Measurements from ENCODE around the gene PHACTR1.
A peak's percentile ranks its signal among the peaks of the same experiment; 100 is the strongest.

Gene PHACTR1

DNA sequence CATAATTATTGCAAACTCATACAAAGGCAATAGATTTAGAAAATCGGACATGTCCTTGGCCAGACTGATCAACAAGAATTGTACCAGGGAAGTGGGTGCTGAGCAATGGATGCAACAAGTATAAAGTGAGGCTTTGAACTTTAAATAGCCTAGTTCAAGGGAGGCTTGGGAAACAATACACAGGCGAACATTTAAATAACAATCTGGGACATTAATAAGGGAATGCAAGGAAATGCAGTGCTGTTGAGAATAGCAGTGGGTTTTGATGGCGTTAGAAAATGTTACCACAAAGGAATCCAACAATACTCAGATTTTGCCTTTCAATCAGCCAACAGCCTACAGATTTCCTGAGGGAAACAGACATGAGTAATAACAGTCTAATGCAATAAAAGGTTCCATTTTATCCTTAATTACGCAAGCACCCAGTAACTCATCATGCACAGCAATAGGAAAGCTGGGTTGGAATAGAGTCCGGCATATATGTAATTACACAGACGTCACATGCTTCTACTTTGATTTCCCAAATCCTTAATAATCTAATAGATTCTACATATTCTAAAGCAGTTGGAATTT, 134.6 kb downstream of the PHACTR1 start:
- DNase-seq = no peak

DNA sequence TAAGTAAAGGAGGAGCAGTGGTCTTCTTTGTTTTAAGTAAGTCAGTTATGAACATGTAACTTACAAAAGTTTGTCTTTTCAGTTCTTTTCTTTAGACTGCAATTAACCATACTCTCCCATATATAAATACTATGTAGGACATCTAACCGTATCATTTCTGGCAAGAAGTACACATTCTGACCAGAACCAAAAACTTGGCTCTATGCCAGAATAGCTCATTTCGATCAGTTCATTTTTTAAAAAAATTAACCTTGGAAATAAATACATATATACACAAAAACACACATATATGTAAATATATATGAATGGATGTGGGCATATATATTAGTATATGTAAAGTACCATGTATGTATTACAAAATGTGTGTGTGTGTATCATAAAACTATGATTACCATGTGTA, 145.0 kb downstream of the PHACTR1 start:
- no peak for DNase-seq

DNA sequence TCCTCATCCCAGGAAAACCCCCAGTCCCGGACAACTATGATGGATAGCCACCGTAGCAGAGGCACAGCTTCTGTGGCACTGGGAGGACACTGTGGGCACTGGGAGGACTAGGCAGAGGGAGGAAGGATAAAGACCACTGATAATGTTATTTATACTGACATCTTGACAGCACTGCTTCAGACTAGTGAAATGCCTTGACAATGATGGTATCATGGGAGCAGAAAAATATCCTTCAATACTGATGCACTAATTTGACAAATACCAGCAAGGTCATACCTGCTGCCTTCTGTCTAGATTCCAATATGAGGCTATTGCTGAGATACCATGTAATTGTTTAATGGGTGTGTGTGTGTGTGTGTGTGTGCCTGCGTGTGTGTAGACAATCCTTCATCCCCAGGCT, 148.6 kb downstream of the PHACTR1 start:
- no peak for DNase-seq

DNA sequence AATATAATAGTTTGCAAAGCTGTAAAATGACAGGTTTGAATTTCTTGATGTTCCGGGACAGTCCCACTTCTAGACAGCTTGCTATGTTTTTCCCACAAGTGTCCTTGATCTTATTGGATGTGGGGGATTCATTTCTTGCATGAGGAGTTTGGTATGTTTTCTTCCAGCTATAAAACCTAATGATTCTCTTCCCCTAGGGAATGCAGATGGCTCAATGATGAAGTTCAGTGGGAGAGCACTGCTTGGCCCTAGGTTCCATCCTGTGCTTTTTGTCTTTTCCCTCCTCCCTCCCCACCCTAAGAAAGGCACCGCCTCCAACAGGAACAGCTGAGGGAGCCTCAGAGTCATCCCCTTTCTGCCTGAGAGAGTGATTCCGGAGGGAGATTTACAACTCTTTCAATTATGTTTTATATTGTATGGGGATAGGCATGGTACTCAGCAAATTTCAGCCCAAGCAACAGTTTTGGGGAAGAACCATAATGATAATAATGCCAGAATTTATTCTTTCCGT, 149.2 kb downstream of the PHACTR1 start:
- DNase-seq = no peak

DNA sequence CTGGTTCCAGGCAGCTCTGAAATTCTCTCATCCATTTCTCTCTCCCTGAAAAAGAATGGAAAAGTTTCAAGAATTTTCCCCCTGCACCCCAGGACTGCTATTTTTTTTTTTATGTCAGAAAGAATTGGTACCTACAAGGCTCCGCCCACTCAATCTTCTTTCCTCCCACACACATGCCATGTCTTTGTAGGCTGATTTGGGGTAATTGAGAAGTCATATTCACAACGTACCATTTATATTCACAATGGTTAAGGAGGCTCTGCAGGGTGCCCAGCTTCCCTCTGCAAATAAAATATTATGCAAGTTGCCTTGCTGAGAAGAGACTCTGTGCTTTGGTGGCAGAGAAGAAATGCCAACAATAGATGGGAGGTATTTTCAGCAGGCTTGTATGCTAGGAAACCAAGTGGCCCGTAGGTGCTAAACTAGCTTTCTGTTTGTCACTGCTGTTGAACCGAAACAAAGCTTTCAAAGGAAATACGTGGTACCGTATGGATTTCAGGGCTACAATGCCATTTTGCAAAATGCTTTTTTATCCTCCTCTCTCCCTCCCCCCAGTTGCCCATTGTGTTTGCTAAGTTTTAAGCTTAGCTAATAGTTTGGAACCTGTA, 150.0 kb downstream of the PHACTR1 start:
- no peak for DNase-seq

DNA sequence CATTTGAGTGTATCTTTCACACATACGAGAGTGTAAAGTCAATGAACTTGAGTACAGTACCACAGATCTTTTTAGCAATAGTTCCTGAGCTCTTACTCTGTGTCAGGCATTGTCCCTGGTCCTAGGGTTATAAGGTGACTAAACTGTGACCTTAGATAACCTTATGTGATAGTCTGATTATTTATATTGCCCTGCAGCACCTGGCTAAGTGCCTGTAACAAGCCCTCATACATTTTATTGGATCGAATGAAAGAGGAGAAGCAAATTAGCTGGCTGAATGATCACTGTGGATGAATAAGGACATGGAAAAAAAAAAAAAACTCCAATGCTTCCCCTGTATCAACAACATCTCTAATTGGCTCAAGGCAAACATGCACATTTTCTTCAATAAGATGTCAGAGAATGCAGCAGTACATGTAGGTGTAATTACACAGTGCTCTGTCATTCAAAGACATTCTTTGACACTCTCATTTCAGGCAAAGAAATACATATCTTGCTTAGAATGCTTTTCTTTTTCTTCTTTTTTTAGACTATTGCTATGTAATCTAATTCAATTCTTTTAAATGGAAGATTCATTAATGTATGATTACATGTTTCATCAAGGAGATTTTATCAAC, 153.4 kb downstream of the PHACTR1 start:
- no peak for DNase-seq

DNA sequence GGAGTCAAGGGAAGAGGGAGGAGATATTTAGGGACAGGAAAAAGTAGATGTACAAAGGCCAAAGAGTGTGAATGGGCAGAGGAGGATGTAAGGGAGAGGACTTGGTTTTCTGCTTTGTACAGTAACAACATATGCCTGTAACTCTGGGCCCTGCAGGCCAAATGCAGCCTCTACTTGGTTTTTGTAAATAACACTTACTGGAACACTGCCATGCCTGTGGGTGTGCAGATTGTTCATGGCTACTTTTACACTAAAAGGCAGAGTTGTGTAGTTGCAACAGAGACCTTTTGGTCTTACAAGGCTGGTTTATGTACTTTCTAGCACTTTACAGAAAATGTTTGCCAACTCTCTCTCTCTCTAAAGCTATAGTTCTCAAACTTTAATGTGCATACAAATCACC, 157.1 kb downstream of the PHACTR1 start:
- no peak for DNase-seq

DNA sequence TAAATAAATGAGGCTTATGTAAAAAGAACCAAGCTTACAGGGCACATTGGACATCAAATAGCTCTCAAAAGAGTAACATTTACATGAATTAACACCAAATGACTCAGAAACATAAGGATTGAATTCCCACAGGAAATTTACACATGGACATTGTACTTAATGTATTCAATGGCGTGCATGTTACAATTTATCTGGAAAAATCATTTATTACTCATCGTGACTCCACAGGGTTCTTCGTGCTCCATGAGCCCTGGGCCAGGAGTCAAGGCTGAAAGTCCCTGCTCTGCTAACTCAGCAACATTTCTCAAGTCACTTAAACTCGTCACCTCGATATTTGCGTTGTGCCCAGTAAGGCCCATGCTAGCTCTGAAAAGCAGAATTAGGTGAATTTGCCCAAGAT, 158.5 kb downstream of the PHACTR1 start:
- no peak for DNase-seq

DNA sequence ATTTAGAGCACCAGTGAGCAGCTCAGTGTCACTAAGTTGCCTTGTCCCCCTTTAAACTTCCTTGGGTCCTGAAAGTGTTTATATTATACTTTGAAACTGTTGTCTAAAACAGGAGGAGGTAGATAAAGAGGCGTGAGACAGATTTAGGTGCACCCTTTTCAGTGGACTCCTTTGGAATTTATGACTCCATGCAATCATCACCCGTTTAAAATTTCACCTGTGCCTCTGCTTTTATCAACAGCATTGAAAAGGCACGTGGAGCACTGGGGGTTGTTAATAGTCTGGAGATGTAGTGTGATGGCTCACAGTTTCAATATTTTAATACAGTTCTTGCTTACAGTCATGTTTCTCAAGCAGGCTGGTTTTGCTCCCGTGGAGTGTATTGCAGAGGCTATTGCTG, 162.2 kb downstream of the PHACTR1 start:
- no peak for DNase-seq

DNA sequence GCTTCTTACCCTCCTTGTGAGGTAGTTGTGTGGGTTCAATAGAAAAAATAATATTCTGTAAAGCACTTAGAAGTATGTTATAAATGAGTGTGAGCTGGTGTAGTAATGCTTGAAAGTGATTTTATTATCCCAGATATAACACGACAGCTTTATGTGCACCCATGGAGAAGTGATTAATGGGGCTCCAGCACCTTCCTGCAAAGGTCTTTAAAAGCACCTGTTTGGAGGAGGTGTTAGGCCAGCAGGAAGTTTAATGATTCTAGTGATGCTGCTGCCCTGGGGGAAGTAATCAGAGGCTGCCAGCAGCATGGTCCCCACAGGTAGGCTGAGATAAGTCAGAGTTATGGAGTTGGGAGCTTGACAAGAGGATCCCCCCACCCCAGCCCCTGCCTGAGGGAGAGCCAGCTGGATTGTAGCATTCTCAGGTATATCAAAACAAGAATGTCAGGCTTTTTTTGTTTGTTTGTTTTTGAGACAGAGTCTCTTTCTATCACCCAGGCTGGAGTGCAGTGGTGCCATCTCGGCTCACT, 166.3 kb downstream of the PHACTR1 start:
- DNase-seq = no peak

DNA sequence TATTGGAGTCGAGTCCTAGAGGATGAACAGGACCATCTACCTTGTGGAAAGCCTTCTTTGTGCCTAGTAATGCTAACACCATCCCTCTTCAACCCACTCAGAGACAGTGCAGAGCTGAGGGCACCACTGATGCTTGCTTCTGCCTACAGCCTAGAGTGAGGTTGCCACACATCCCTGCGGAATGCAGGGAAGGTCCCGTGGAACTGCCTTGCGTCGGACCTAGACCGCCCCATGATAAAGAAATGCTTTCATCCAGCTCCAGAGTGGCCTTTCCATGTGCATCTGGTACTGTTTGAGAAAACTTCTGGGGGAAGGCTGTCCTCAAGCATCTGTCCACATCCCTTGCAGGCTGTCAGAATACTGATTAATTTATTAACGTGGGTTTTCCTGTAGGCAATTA, 168.4 kb downstream of the PHACTR1 start:
- DNase-seq = no peak

DNA sequence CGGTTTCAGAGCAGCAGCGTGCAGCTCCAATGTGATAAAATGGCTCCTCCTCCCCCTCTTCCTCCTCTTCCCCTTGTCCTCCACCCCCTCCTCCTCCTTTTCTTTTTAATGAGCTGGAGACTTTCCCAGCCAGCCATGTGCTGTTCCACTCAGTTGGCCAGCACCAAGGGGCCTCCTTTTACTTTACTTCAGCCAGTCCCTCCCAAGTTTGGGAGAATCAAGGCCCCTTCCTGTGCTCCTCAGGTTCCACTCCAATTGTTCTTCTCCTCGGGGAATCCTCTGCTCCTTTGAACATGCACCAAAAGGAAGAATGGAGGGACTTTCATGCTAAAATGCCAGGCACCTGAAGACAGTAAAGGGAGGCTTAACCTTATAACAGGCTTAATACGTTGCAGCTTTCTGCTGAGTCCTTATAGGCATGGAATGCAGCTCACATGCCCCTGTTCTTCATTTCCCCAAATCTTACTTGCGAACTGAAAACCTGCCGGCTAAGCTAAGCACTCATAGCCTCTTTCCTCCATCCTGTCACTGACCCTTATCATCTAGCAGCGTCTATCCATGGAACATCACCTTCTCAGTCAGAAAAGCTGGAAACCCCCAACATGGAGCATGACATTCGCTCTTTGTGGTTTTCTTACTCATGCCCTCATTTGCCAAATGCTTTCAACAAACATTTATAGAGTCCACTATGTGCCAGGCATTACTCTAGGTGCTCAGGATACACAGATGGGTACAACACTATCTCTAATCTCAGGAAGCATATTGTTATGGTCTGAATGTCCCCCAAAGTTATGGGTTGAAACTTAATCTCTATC, 170.6 kb downstream of the PHACTR1 start:
- no peak for DNase-seq

DNA sequence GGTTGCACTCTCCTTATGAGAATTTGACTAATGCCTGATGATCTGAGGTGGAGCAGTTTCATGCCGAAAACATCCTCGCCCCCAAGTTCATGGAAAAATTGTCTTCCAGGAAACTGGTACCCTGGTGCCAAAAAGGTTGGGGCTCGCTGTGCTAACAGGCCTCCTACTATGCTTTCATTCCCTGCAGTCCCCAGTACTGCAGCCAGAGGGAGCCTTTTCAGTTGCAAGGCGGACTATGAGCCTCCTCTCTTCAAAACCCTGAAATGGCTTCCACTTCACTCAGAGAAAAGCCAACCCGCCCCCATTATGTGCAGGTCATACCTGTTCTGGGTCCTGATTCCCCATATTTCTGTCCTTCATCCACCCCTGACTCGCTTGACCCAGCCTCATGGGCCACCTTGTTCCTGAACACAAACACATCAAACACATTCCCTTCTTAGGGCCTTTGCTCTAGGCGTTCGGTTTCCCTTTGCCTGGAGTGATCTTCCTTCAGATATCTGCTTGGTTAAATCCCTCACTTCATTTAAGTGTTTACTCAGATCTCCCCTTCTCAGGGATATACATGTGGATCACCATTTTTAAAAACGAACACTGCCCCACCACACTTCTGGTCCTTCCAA, 173.7 kb downstream of the PHACTR1 start:
- DNase-seq = peak; percentile 10

DNA sequence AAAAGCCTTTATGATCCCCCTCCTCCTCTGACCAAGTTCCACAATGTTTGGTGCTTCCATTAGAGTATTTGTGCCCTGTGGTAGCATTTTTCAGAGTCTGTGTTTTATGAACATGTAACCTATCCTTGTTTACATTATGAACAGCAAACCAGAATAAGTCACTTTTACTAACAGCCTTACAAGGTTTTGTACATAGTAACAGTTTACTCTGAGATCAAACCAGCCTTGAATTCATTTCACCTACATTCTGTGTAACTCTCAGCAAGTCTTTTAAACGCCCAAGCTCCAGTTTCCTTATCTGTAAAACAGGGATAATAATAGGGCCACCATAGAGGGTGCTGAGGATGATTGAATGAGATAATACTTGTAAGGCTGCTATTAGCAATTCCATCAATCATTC, 175.0 kb downstream of the PHACTR1 start:
- DNase-seq = no peak

DNA sequence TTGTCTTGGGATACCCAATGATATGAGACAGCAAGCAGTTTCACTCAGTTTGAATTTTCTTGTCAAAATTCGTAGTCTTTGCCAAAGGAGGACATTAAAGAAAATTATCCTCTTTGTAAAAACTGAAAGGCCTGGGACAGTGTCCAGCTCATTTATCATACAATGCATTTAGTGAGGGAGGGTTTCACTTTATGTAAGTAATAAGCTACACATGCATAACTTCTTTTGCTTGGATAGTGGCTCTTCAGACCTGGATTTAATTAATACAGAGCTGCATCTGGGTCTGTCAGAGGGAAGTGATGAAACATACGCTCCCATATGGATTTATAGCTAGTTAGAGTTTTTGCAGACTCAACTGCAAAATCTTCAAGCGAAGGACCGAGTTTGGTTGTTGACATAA, 175.6 kb downstream of the PHACTR1 start:
- no peak for DNase-seq

DNA sequence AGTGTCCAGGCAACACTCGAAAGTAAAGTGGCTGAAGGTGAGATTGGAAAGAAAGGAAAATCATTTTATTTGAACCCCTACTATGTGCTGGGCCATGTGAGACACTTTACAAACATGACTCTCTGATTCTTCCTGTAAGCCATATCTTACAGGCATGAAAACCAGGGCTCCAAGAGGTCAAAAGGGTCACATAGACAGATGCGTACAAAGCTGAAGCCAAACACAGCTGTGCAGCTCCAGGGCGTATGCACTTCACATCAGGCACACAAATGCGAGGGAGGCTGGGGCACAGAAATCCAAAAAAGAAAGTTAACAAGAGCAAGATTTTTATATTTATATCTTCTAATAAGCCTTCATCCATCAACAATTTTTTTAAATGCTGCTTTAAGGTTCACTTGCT, 176.5 kb downstream of the PHACTR1 start:
- no peak for DNase-seq

DNA sequence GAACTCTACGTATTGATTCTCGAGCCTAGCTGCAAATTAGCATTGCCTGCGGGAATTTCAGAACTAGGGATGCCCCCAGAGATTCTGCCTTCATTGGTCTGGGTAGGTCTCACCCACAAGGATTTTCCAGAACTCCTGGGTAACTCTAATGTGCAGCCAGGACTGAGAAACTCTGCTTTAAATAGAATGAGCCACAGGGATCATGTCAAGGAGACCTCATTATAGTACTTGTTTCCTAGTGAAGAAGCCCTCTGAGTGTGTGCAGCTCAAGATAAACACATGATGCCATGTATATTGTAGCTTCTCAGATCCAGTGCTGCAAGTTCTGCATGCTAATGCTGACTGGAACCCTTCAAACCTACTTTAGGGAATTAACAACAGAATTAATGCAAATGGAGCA, 179.2 kb downstream of the PHACTR1 start:
- no peak for DNase-seq

DNA sequence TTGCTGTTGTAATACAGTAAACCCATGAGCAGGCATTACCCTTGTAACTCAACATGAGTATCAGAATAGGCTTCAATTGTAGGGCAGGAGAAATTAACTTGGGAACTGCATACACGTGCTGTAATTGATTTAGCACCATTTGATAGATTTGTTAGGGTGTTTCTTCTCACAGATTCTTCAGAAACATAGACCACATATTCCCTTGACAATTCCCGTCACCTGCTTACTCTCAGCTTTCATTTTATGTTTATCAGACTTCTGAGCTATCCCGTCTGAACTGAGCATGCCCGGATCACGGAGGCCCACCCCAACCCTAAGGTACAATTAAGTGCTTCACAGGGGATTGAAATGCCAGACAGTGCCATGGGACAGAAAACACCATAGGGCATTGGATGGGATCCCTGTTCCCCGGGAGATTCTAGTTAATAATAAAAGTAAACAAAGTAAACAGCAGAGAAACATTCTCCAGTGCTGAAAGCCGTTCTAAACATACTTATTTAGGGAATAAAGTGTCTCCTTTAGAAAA, 179.7 kb downstream of the PHACTR1 start:
- no peak for DNase-seq

DNA sequence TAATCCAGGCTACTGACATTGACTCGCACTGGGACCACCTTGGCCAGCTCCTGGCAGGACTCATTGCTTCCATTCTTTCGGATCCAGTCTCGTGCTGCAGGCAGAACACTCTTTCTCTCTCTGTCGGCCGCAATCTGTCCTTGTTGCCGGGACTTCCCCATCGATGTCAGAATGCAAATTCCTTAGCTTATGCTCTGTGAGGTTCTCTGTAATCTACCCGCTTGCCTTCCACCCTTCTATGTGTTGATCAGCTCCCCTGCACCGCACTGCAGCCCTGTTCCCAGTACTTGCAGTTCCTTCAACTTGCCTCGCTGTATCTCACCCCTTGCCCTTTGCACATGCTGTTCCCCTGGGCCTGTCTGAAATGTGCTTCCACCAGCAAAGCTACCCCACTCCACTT, 182.0 kb downstream of the PHACTR1 start:
- DNase-seq = no peak

DNA sequence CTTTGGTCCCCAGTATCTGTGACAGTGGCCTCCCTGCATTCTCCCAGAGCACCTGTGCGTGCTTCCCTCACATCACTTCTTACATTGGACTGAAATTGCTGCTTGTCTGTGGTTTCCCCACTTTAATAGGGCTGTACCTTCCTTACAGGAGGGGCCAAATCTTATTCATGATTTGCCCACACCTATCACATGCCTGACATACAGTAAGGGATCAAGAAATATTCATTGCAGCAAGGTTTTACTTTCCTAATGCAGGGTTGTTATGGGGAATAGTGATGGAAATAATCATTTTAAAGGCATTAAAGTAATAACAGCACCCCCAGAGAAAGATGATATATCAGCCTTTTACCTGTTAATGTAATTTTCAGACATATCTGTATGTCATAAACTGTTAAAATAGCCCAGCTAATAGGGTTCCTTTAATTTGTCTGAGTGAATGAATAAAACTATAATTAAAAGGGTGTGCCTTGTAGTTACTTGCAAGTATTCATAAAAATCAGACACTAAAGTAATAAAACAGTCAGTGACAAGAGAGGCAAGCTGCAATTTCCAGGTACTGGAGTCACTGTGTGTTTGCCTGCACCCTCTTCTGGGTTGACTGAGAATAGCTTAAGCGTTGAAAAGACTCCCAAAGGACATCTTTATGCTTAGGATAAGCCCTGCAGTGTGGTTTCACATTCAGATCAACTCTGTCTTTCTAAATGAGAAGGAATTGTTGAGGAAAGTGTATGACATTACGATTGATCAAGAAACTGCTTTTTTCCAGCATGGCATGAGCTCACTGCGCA, 182.7 kb downstream of the PHACTR1 start:
- no peak for DNase-seq

DNA sequence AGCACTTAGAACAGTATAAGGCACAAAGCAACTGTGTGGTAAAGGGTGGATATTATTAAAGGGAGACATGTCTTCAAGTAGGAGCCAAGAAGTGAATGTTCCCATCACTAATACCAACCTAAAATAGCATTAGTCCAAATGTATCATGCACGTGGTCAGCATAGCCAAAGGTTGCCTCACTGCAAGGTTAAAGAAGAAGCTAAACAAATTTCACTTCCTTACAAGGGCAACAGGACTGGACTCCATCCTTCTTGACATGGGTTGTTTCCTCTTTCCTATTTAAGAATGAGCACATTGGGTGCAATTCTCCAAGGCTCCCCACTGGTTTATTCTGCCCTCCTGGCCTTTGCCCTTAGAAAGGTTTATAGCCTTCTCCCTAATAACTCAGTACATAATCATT, 186.7 kb downstream of the PHACTR1 start:
- DNase-seq = no peak

DNA sequence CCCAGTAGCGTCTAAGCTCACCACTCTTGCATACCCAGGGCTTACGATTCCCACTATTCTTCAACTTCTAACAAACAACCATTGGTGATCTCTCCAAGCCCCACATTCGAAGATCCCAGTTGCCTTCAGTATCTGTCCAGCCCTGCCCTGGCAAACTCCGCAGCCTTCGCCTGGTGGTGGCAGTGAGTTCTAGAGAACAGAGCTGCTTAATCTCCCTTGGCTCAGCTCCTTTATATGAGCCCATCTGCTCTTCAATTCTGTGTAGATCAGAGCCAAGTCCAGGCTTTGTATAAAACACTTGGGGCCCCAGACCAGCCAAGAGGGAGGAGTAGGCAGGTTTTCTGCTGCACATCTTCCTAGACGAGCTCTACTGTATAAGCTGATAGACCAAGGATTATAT, 193.3 kb downstream of the PHACTR1 start:
- no peak for DNase-seq

Measured in CD4-positive, alpha-beta T cell treated with Interleukin-10 for 1 hour (primary cell).